GM12878 (cell line): ENCODE data around the gene BSCL2. TPM values are rescaled to one million over a fixed set of nuclear protein-coding genes. Genes with fewer than 3 reads are reported as not detected.
A peak's percentile ranks its signal among the peaks of the same experiment; 100 is the strongest.

Source experiments
- CREM ChIP-seq: IDR thresholded peaks from 2 replicates; pipeline ENCODE4 v1.6.1; 2014; ENCODE audit warnings: antibody characterized with exemption, low read depth
- DPF2 ChIP-seq: fragments of 450-650 bp; IDR thresholded peaks from 2 replicates; pipeline ENCODE4 v1.6.1; 2017; ENCODE audit warnings: mild to moderate bottlenecking
- E4F1 ChIP-seq: fragments of 450-650 bp; IDR thresholded peaks from 2 replicates; pipeline ENCODE4 v1.6.1; 2018; ENCODE audit warnings: borderline replicate concordance, mild to moderate bottlenecking; ENCODE audit not compliant: partially characterized antibody
- EGR1 ChIP-seq, 2 experiments: IDR thresholded peaks; 1 replicate in 1 of 2; 2 replicates in 1 of 2; pipeline ENCODE4 v1.6.1; 2011 to 2012; ENCODE audit warnings: low read depth in 2 of 2, low read length in 2 of 2, borderline replicate concordance in 1 of 2, mild to moderate bottlenecking in 1 of 2, moderate library complexity in 1 of 2
- ELK1 ChIP-seq: IDR thresholded peaks from 2 replicates; pipeline ENCODE4 v1.6.1; 2012; ENCODE audit warnings: low read depth, low read length, improper control_type of control experiment
- ETV6 ChIP-seq, 2 experiments: fragments of 450-650 bp in 1 of 2; IDR thresholded peaks in 1 of 2; conservative IDR thresholded peaks in 1 of 2; 2 replicates each; pipeline ENCODE4 v1.6.1; 2014; ENCODE audit warnings: antibody characterized with exemption in 1 of 2, borderline replicate concordance in 1 of 2, low read depth in 1 of 2, mild to moderate bottlenecking in 1 of 2, moderate library complexity in 1 of 2
- KLF5 ChIP-seq: fragments of 450-650 bp; IDR thresholded peaks from 2 replicates; pipeline ENCODE4 v1.6.1; 2014; ENCODE audit warnings: mild to moderate bottlenecking; ENCODE audit not compliant: partially characterized antibody
- LARP7 ChIP-seq: fragments of 450-650 bp; IDR thresholded peaks from 2 replicates; pipeline ENCODE4 v1.6.1; 2017; ENCODE audit warnings: mild to moderate bottlenecking
- NBN ChIP-seq: fragments of 450-650 bp; IDR thresholded peaks from 2 replicates; pipeline ENCODE4 v1.6.1; 2016
- NFXL1 ChIP-seq: fragments of 450-650 bp; IDR thresholded peaks from 2 replicates; pipeline ENCODE4 v1.6.1; 2017; ENCODE audit warnings: antibody characterized with exemption, mild to moderate bottlenecking, borderline replicate concordance
- NFYA ChIP-seq: IDR thresholded peaks from 2 replicates; pipeline ENCODE4 v1.6.1; 2011; ENCODE audit warnings: low read depth, mild to moderate bottlenecking, low read length, improper control_type of control experiment, borderline replicate concordance
- NKRF ChIP-seq: fragments of 450-650 bp; conservative IDR thresholded peaks from 2 replicates; pipeline ENCODE4 v1.6.1; 2017; ENCODE audit warnings: mild to moderate bottlenecking, moderate library complexity
- PAX8 ChIP-seq: fragments of 450-650 bp; IDR thresholded peaks from 2 replicates; pipeline ENCODE4 v1.6.1; 2017; ENCODE audit warnings: mild to moderate bottlenecking, moderate library complexity
- PBX3 ChIP-seq: IDR thresholded peaks from 2 replicates; pipeline ENCODE4 v1.6.1; 2011; ENCODE audit warnings: mild to moderate bottlenecking, low read depth, low read length, moderate library complexity; ENCODE audit not compliant: insufficient replicate concordance
- PML ChIP-seq: IDR thresholded peaks from 2 replicates; pipeline ENCODE4 v1.6.1; 2012; ENCODE audit warnings: low read length, inconsistent platforms
- POLR2A ChIP-seq: IDR thresholded peaks from 2 replicates; pipeline ENCODE4 v1.6.1; 2011; ENCODE audit warnings: low read depth, mild to moderate bottlenecking, low read length
- POLR2AphosphoS5 ChIP-seq: IDR thresholded peaks from 2 replicates; pipeline ENCODE4 v1.6.1; 2011; ENCODE audit warnings: mild to moderate bottlenecking, low read length, inconsistent platforms
- RAD51 ChIP-seq: fragments of 450-650 bp; IDR thresholded peaks from 2 replicates; pipeline ENCODE4 v1.6.1; 2016; ENCODE audit warnings: moderate library complexity, mild to moderate bottlenecking, inconsistent platforms
- SP1 ChIP-seq: IDR thresholded peaks from one replicate; pipeline ENCODE4 v1.6.1; 2011; ENCODE audit warnings: low read depth, low read length
- SPI1 ChIP-seq: IDR thresholded peaks from 2 replicates; pipeline ENCODE4 v1.6.1; 2011; ENCODE audit warnings: low read depth, mild to moderate bottlenecking, low read length, moderate library complexity, borderline replicate concordance; ENCODE audit not compliant: insufficient read depth
- STAT3 ChIP-seq: IDR thresholded peaks from 2 replicates; pipeline ENCODE4 v1.6.1; 2011; ENCODE audit warnings: low read depth, low read length, improper control_type of control experiment
- TAF1 ChIP-seq: IDR thresholded peaks from 2 replicates; pipeline ENCODE4 v1.6.1; 2011; ENCODE audit warnings: mild to moderate bottlenecking, low read depth, low read length, borderline replicate concordance
- TBL1XR1 ChIP-seq: IDR thresholded peaks from 2 replicates; pipeline ENCODE4 v1.6.1; 2012; ENCODE audit warnings: low read depth, low read length, improper control_type of control experiment
- ZSCAN29 ChIP-seq: fragments of 450-650 bp; IDR thresholded peaks from 2 replicates; pipeline ENCODE4 v1.6.1; 2017; ENCODE audit warnings: mild to moderate bottlenecking, moderate library complexity
- ZZZ3 ChIP-seq: IDR thresholded peaks from 2 replicates; pipeline ENCODE4 v1.6.1; 2011; ENCODE audit warnings: low read depth; ENCODE audit not compliant: control insufficient read depth, insufficient read length
- polyA plus RNA-seq, 11 experiments: library from polyadenylated mRNA; depleted of rRNA in 4 of 11; unstranded in 6 of 11; stranded (reverse) in 5 of 11; fragments of >200 nt; fragmentation: Nextera tagmentation in 4 of 11; fragmentation: Illumina TruSeq in 1 of 11; extraction: Ambion mirVana in 4 of 11; extraction: Trizol in 1 of 11; gene quantifications; 1 replicate in 1 of 11; 2 replicates in 10 of 11; pipeline versions ENCODE4 v1.2.1 to v1.2.3, GENCODE V29; 2011 to 2016; ENCODE audit warnings: inconsistent platforms in 2 of 11, missing spikeins in 2 of 11, low read depth in 1 of 11
- total RNA-seq, 4 experiments: library from RNA; depleted of rRNA in 3 of 4; stranded (reverse); fragments of >200 nt in 3 of 4; fragmentation: Illumina TruSeq in 1 of 4; extraction: Trizol in 1 of 4; gene quantifications; 2 replicates each; pipeline versions ENCODE4 v1.2.1 to v1.2.3, GENCODE V29; 2013 to 2021

The BSCL2 gene
- total and polyA plus RNA-seq, 10 of the 15 experiments (the other 5 are each of a cell fraction or from before 2014, with no cell fraction given) = 12.3 to 57.9 (median 21.8) TPM

- TF ChIP-seq NFYA (no peak), ZSCAN29 (peak; percentile 36; the same call in 1 of the 2 replicates), STAT3 (no peak), PAX8 (no peak), NKRF (peak; percentile 61), NBN (0 out of 2 replicates have a peak, but pooled peaks have one; percentile 52), POLR2AphosphoS5 (peak; percentile 93), POLR2A (peak; percentile 96), SPI1 (peak; percentile 67), TBL1XR1 (0 out of 2 replicates have a peak, but pooled peaks have one; percentile 63), DPF2 (peak; percentile 83; the same call in 1 of the 2 replicates), TAF1 (peak; percentile 64; the same call in 1 of the 2 replicates), PML (peak; percentile 96), EGR1 (IDR thresholded peaks at IDR 0.05; ENCODE audit: borderline replicate concordance in 1 of 2, low read depth in 2 of 2, low read length in 2 of 2) (peak; percentile 76; a peak in 2 of 3 replicates), ELK1 (peak; percentile 68), CREM (peak; percentile 53), KLF5 (peak; percentile 16), ETV6 (conservative IDR thresholded peaks at IDR 0.05 in 1 of 2, IDR thresholded peaks at IDR 0.05 in 1 of 2; ENCODE audit: borderline replicate concordance in 1 of 2, low read depth in 1 of 2) (peak in 1 of 2 experiments; percentile 17; a peak in 2 of 4 replicates), SP1 (no peak), LARP7 (peak; percentile 83; the same call in 1 of the 2 replicates), E4F1 (peak; percentile 50), RAD51 (no peak), ZZZ3 (no peak), PBX3 (no peak), NFXL1 (no peak)
Measured at GRCh38 chr11:62727165-62727871, 20.1 kb upstream of the BSCL2 start, which contains the start of gene HNRNPUL2 (continued).
